ENCODE results near the gene DNAJA2. TPM values are rescaled to one million over a fixed set of nuclear protein-coding genes. Genes with fewer than 3 reads are reported as not detected.
"Not testable (repeated sequence)": the region's sequence is repeated elsewhere in the genome, so short reads cannot be mapped to it uniquely, and the experiment has no call there.

DNAJA2 gene
- polyA plus RNA-seq, 1 donor from 2014 or later = 99.5 TPM

DNA sequence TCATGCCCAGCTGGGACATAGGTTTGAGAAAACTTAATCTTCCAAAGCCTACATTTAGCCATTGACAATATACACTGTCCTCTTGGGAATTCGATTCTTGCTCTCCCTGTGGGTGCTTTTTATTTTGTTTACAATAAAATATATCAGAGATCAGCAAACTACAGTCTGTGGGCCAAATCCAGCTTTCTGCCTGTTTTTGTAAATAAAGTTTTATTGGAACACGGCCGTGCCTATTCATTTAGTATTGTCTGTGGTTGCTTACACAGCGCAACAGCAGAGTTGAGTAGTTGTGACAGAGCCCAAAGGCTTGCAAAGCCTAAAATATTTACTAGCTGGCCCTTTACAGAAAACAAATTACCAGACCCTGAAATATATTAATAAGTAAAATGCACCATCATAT, 39.7 kb upstream of the DNAJA2 start:
- no peak overlapping the region for H3K27ac ChIP-seq (ENCODE audit: low read length)
- H3K4me3 ChIP-seq (ENCODE audit: low read length) = no peak overlapping the region
- H3K27me3 ChIP-seq (ENCODE audit: insufficient read depth, low read depth, low read length) = no peaks in the 10 kb centered on the region
- H3K4me2 ChIP-seq (ENCODE audit: low read length) = no peak overlapping the region
- H3K36me3 ChIP-seq (ENCODE audit: insufficient read depth, low read length) = no peaks in the 10 kb centered on the region
- H3K79me2 ChIP-seq (replicated peaks; ENCODE audit: insufficient read depth, low read length) = no peaks in the 10 kb centered on the region
- H3F3A ChIP-seq (ENCODE audit: insufficient read depth, low read length, poor library complexity, severe bottlenecking) = no peaks in the 10 kb centered on the region
- H4K20me1 ChIP-seq (ENCODE audit: insufficient read depth) = no peaks in the 10 kb centered on the region
- TF ChIP-seq SMC3 (conservative IDR thresholded peaks at IDR 0.05; ENCODE audit: poor library complexity) = no peak
- TF ChIP-seq MXI1 (conservative IDR thresholded peaks at IDR 0.05; ENCODE audit: poor library complexity, severe bottlenecking) = no peak
- no peak for TF ChIP-seq TAF1 (IDR thresholded peaks at IDR 0.05; ENCODE audit: low read depth)
- TF ChIP-seq EP300 (conservative IDR thresholded peaks at IDR 0.05; ENCODE audit: poor library complexity, severe bottlenecking) = no peak
- TF ChIP-seq POLR2AphosphoS5 (IDR thresholded peaks at IDR 0.05) = no peak
- H3K9ac ChIP-seq (ENCODE audit: low read length) = no peak overlapping the region
- no peaks in the 10 kb centered on the region for H3K9me2 ChIP-seq (ENCODE audit: insufficient read depth, low read length)
- H2AFZ ChIP-seq (ENCODE audit: low read depth, low read length) = no peak overlapping the region
- no peaks in the 10 kb centered on the region for H3K9me3 ChIP-seq (ENCODE audit: low read length)

DNA sequence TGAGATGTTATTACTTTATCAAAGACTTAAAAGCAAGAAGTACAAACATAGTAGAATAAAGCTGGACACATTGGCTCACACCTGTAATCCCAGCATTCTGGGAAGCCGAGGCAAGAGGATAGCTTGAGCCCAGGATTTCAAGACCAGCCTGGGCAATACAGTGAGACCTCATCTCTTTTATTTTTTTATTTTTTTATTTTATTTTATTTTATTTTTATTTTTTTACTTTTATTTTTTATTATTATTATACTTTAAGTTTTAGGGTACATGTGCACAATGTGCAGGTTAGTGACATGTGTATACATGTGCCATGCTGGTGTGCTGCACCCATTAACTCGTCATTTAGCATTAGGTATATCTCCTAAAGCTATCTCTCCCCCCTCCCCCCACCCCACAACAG, 37.3 kb upstream of the DNAJA2 start:
- H3K9me2 ChIP-seq (ENCODE audit: insufficient read depth, low read length); H4K20me1 ChIP-seq (ENCODE audit: insufficient read depth); H2AFZ ChIP-seq (ENCODE audit: low read depth, low read length); H3K4me3 ChIP-seq (ENCODE audit: low read length); H3K27ac ChIP-seq (ENCODE audit: low read length); H3K4me2 ChIP-seq (ENCODE audit: low read length); H3K9me3 ChIP-seq (ENCODE audit: low read length); H3K27me3 ChIP-seq (ENCODE audit: insufficient read depth, low read depth, low read length); H3F3A ChIP-seq (ENCODE audit: insufficient read depth, low read length, poor library complexity, severe bottlenecking); H3K79me2 ChIP-seq (replicated peaks; ENCODE audit: insufficient read depth, low read length); H3K9ac ChIP-seq (ENCODE audit: low read length); H3K36me3 ChIP-seq (ENCODE audit: insufficient read depth, low read length): not testable (repeated sequence)

DNA sequence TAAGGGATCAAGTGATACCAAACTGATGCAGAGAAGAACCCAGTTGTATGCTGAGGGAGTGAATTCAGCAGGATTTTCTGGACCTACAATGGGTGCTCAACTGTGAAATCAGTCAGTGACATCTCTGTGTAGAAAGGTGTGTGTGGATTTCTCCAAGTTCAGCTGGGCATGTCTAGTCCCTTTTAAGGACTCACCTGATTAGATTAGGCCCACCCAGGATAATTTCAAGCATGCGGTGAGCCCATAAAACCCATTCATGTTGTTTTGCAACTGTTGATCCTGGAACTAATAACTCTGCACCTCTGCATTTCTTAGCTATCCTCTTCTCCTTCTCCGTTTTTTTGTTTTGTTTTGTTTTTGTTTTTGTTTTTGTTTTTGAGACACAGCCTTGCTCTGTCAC, 35.1 kb upstream of the DNAJA2 start:
- H3K9ac ChIP-seq (ENCODE audit: low read length) = no peak overlapping the region
- no peak overlapping the region for H3K27ac ChIP-seq (ENCODE audit: low read length)
- no peaks in the 10 kb centered on the region for H3K27me3 ChIP-seq (ENCODE audit: insufficient read depth, low read depth, low read length)
- H2AFZ ChIP-seq (ENCODE audit: low read depth, low read length) = no peak overlapping the region
- H3K9me2 ChIP-seq (ENCODE audit: insufficient read depth, low read length) = no peaks in the 10 kb centered on the region
- H3K9me3 ChIP-seq (ENCODE audit: low read length) = no peaks in the 10 kb centered on the region
- H4K20me1 ChIP-seq (ENCODE audit: insufficient read depth) = no peaks in the 10 kb centered on the region
- H3K79me2 ChIP-seq (replicated peaks; ENCODE audit: insufficient read depth, low read length) = no peaks in the 10 kb centered on the region
- H3K4me3 ChIP-seq (ENCODE audit: low read length) = no peak overlapping the region
- no peaks in the 10 kb centered on the region for H3K36me3 ChIP-seq (ENCODE audit: insufficient read depth, low read length)
- H3F3A ChIP-seq (ENCODE audit: insufficient read depth, low read length, poor library complexity, severe bottlenecking) = no peaks in the 10 kb centered on the region
- TF ChIP-seq EP300 (conservative IDR thresholded peaks at IDR 0.05; ENCODE audit: poor library complexity, severe bottlenecking) (no peak), MXI1 (conservative IDR thresholded peaks at IDR 0.05; ENCODE audit: poor library complexity, severe bottlenecking) (no peak), TAF1 (IDR thresholded peaks at IDR 0.05; ENCODE audit: low read depth) (no peak), POLR2AphosphoS5 (IDR thresholded peaks at IDR 0.05) (no peak), SMC3 (conservative IDR thresholded peaks at IDR 0.05; ENCODE audit: poor library complexity) (no peak), EZH2 (IDR thresholded peaks at IDR 0.05; ENCODE audit: borderline replicate concordance, insufficient read depth, low read length, poor library complexity, severe bottlenecking) (no peak)
- TF ChIP-seq, protein P1, sequence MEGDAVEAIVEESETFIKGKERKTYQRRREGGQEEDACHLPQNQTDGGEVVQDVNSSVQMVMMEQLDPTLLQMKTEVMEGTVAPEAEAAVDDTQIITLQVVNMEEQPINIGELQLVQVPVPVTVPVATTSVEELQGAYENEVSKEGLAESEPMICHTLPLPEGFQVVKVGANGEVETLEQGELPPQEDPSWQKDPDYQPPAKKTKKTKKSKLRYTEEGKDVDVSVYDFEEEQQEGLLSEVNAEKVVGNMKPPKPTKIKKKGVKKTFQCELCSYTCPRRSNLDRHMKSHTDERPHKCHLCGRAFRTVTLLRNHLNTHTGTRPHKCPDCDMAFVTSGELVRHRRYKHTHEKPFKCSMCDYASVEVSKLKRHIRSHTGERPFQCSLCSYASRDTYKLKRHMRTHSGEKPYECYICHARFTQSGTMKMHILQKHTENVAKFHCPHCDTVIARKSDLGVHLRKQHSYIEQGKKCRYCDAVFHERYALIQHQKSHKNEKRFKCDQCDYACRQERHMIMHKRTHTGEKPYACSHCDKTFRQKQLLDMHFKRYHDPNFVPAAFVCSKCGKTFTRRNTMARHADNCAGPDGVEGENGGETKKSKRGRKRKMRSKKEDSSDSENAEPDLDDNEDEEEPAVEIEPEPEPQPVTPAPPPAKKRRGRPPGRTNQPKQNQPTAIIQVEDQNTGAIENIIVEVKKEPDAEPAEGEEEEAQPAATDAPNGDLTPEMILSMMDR (IDR thresholded peaks at IDR 0.05; ENCODE audit: poor library complexity, severe bottlenecking) = no peak
- no peak overlapping the region for H3K4me2 ChIP-seq (ENCODE audit: low read length)

DNA sequence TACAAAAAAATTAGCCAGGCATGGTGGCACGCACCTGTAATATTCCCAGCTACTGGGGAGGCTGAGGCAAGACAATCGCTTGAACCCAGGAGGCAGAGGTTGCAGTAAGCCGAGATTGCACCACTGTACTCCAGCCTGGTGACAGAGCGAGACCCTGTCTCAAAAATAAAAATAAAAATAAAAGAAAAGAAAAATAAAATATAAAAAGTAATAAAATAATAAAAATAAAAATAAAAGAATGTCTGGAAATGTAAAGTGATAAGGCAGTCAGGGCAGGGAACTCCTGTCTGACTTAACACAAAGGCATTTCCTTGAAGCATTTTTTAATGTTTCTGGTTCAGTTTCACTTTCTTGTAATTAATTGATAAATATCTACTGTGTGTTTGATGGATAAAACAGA, 34.7 kb upstream of the DNAJA2 start:
- no peak for TF ChIP-seq MXI1 (conservative IDR thresholded peaks at IDR 0.05; ENCODE audit: poor library complexity, severe bottlenecking)
- no peak for TF ChIP-seq EP300 (conservative IDR thresholded peaks at IDR 0.05; ENCODE audit: poor library complexity, severe bottlenecking)
- no peak for TF ChIP-seq RAD21 (conservative IDR thresholded peaks at IDR 0.05)
- TF ChIP-seq EZH2 (IDR thresholded peaks at IDR 0.05; ENCODE audit: borderline replicate concordance, insufficient read depth, low read length, poor library complexity, severe bottlenecking) = no peak
- no peak for TF ChIP-seq SMC3 (conservative IDR thresholded peaks at IDR 0.05; ENCODE audit: poor library complexity)
- no peak for TF ChIP-seq POLR2AphosphoS5 (IDR thresholded peaks at IDR 0.05)
- TF ChIP-seq, protein P2, sequence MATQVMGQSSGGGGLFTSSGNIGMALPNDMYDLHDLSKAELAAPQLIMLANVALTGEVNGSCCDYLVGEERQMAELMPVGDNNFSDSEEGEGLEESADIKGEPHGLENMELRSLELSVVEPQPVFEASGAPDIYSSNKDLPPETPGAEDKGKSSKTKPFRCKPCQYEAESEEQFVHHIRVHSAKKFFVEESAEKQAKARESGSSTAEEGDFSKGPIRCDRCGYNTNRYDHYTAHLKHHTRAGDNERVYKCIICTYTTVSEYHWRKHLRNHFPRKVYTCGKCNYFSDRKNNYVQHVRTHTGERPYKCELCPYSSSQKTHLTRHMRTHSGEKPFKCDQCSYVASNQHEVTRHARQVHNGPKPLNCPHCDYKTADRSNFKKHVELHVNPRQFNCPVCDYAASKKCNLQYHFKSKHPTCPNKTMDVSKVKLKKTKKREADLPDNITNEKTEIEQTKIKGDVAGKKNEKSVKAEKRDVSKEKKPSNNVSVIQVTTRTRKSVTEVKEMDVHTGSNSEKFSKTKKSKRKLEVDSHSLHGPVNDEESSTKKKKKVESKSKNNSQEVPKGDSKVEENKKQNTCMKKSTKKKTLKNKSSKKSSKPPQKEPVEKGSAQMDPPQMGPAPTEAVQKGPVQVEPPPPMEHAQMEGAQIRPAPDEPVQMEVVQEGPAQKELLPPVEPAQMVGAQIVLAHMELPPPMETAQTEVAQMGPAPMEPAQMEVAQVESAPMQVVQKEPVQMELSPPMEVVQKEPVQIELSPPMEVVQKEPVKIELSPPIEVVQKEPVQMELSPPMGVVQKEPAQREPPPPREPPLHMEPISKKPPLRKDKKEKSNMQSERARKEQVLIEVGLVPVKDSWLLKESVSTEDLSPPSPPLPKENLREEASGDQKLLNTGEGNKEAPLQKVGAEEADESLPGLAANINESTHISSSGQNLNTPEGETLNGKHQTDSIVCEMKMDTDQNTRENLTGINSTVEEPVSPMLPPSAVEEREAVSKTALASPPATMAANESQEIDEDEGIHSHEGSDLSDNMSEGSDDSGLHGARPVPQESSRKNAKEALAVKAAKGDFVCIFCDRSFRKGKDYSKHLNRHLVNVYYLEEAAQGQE (IDR thresholded peaks at IDR 0.05; ENCODE audit: borderline replicate concordance) = no peak
- TF ChIP-seq, protein P1 (IDR thresholded peaks at IDR 0.05; ENCODE audit: poor library complexity, severe bottlenecking) = no peak
- TF ChIP-seq TAF1 (IDR thresholded peaks at IDR 0.05; ENCODE audit: low read depth) = no peak
- Histone ChIP-seq H3K9me3 (ENCODE audit: low read length) (no peaks in the 10 kb centered on the region), H3K4me3 (ENCODE audit: low read length) (no peak overlapping the region), H3K27ac (ENCODE audit: low read length) (no peak overlapping the region), H3K4me2 (ENCODE audit: low read length) (no peak overlapping the region), H4K20me1 (ENCODE audit: insufficient read depth) (no peaks in the 10 kb centered on the region), H2AFZ (ENCODE audit: low read depth, low read length) (no peak overlapping the region), H3K27me3 (ENCODE audit: insufficient read depth, low read depth, low read length) (no peaks in the 10 kb centered on the region), H3K9me2 (ENCODE audit: insufficient read depth, low read length) (no peaks in the 10 kb centered on the region), H3K36me3 (ENCODE audit: insufficient read depth, low read length) (no peaks in the 10 kb centered on the region), H3F3A (ENCODE audit: insufficient read depth, low read length, poor library complexity, severe bottlenecking) (no peaks in the 10 kb centered on the region), H3K9ac (ENCODE audit: low read length) (no peak overlapping the region), H3K79me2 (replicated peaks; ENCODE audit: insufficient read depth, low read length) (no peaks in the 10 kb centered on the region)
